COLO668 (cell line): ENCODE measurements around the gene PDS5A.
"Not testable (repeated sequence)": the region's sequence is repeated elsewhere in the genome, so short reads cannot be mapped to it uniquely, and the experiment has no call there.

Experiments used
- DNase-seq: peaks from one replicate; lab custom pipeline; 2025; ENCODE audit not compliant: unreplicated experiment; lab: John Stamatoyannopoulos, UW

Gene PDS5A

GRCh38 chr4:39834269-39834668 lies 143.4 kb downstream of the PDS5A start:
- no peak for DNase-seq

- no peak for DNase-seq
Observed at GRCh38 chr4:39825741-39826231, 151.9 kb downstream of the PDS5A start.

- no peak for DNase-seq
Observed at GRCh38 chr4:39825090-39825489, 152.6 kb downstream of the PDS5A start.

- no peak for DNase-seq
Observed at GRCh38 chr4:39823191-39823590, 154.5 kb downstream of the PDS5A start.

GRCh38 chr4:39822662-39823061 lies 155.0 kb downstream of the PDS5A start:
- no peak for DNase-seq

GRCh38 chr4:39821951-39822350 lies 155.8 kb downstream of the PDS5A start:
- DNase-seq: no peak

- DNase-seq: no peak
Observed at GRCh38 chr4:39820186-39820585, 157.5 kb downstream of the PDS5A start.

- no peak for DNase-seq
Observed at GRCh38 chr4:39818646-39819045, 159.1 kb downstream of the PDS5A start.

- no peak for DNase-seq
Observed at GRCh38 chr4:39814403-39815185, 163.1 kb downstream of the PDS5A start.

- not testable (repeated sequence) for DNase-seq
Observed at GRCh38 chr4:39813761-39814160, 163.9 kb downstream of the PDS5A start.

GRCh38 chr4:39813033-39813432 lies 164.7 kb downstream of the PDS5A start:
- not testable (repeated sequence) for DNase-seq

- DNase-seq: no peak
Observed at GRCh38 chr4:39812500-39812899, 165.2 kb downstream of the PDS5A start.

GRCh38 chr4:39808231-39808749 lies 169.4 kb downstream of the PDS5A start:
- DNase-seq: no peak

GRCh38 chr4:39802005-39802404 lies 175.7 kb downstream of the PDS5A start:
- no peak for DNase-seq

GRCh38 chr4:39792976-39793375 lies 184.7 kb downstream of the PDS5A start:
- not testable (repeated sequence) for DNase-seq

GRCh38 chr4:39792529-39792928 lies 185.2 kb downstream of the PDS5A start:
- DNase-seq: no peak

- no peak for DNase-seq
Observed at GRCh38 chr4:39792128-39792527, 185.6 kb downstream of the PDS5A start.

- DNase-seq: no peak
Observed at GRCh38 chr4:39786838-39787237, 190.9 kb downstream of the PDS5A start.

GRCh38 chr4:39785083-39785482 lies 192.6 kb downstream of the PDS5A start:
- DNase-seq: no peak

- DNase-seq: not testable (repeated sequence)
Observed at GRCh38 chr4:39781988-39782387, 195.7 kb downstream of the PDS5A start.
